Prostate gland (tissue), 2 donors: ENCODE measurements around the gene FASLG.

Source experiments
- CTCF ChIP-seq, 4 experiments: fragments of 200-600 bp in 2 of 4; fragments of 450-650 bp in 2 of 4; sonication (generic) in 2 of 4; IDR thresholded peaks; 1 replicate in 3 of 4; 2 replicates in 1 of 4; pipeline ENCODE4 v1.5.1; 2016 to 2019; ENCODE audit warnings: antibody characterized with exemption in 4 of 4, mild to moderate bottlenecking in 2 of 4, moderate library complexity in 2 of 4
- POLR2A ChIP-seq: fragments of 450-650 bp; IDR thresholded peaks from one replicate; pipeline ENCODE4 v1.6.1; 2016; ENCODE audit warnings: antibody characterized with exemption, mild to moderate bottlenecking

- no peak for TF ChIP-seq CTCF (IDR thresholded peaks at IDR 0.05)
- no peak for TF ChIP-seq POLR2A
Observed at GRCh38 chr1:172713466-172713865, 54.6 kb downstream of the FASLG start.
